HG03095 (cell line): ENCODE data around the gene ZNF850.

Source experiments
- ATAC-seq: cut with Tn5 transposase; IDR thresholded peaks from one replicate; pipeline ENCODE4 v1.9.1; 2021; ENCODE audit warnings: moderate library complexity; ENCODE audit not compliant: unreplicated experiment

The ZNF850 gene

GRCh38 chr19:36707134-36707533 is 65.5 kb downstream of the ZNF850 start:
- ATAC-seq: no peak

GRCh38 chr19:36688058-36688457 is 84.5 kb downstream of the ZNF850 start:
- no peak for ATAC-seq

- ATAC-seq: peak; percentile 86
Observed at GRCh38 chr19:36687214-36688056, 85.2 kb downstream of the ZNF850 start, which contains the start of gene ZNF567. TSS of gene ZNF567 (plus strand) at chr19:36687612. CDS start at chr19:36694868, 7,256 bp downstream.

- no peak for ATAC-seq
Observed at GRCh38 chr19:36686365-36687213, 86.0 kb downstream of the ZNF850 start.

- no peak for ATAC-seq
Observed at GRCh38 chr19:36685835-36686234, 86.8 kb downstream of the ZNF850 start.

GRCh38 chr19:36679455-36679854 is 93.2 kb downstream of the ZNF850 start:
- no peak for ATAC-seq

GRCh38 chr19:36674201-36674600 is 98.4 kb downstream of the ZNF850 start:
- ATAC-seq: no peak

GRCh38 chr19:36672368-36672767 is 100.2 kb downstream of the ZNF850 start:
- no peak for ATAC-seq

- ATAC-seq: no peak
Observed at GRCh38 chr19:36668646-36669045, 104.0 kb downstream of the ZNF850 start.

- ATAC-seq: no peak
Observed at GRCh38 chr19:36665832-36666231, 106.8 kb downstream of the ZNF850 start.
